Measurements from ENCODE around the gene TRAPPC2. TPM values are rescaled to one million over a fixed set of nuclear protein-coding genes. Genes with fewer than 3 reads are reported as not detected.

Gene TRAPPC2
- total RNA-seq, 1 donor from 2014 or later, result 17.9 TPM

DNA sequence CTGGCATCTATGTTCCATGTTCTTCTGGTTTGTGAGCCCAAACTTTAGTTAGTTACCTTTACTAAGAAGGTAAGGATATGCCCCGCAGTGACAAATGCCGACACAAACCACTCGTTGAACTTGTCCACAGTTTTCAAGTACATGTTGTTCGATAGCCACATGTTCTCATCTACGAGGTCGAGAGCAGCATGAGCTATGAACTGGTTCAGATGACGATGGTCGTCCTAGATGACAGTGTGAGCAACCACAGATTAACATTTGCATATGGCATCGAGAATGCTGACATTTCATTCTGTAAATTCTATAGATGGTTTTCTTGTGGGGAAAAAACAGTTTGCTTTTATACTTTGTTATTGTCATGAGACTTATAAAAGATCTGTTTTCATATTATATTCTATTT lies 18.0 kb downstream of the TRAPPC2 start:
- peaks cover 6% of the 10 kb centered on the region for H3K36me3 ChIP-seq (ENCODE audit: control insufficient read depth, insufficient read depth, low read length)
- peak; percentile 52 for FAIRE-seq

DNA sequence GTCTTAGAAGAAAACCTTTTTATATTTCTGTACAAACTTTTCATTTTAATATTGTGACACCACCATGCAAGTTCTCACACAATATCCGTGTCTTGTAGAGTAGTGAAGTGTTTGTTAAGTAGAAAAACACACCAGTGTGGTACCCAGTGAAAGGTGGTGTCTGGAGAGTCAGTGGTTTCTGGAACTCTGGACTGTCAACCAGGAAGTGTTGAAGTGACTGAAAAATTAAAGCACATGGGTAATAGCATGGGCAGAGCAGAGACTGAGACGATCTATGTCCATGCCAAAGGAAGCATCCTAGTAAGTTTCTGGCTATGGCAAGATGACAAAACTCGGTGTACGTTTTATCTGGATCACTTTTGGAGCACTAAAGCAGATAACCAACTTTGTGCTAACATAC lies 23.3 kb downstream of the TRAPPC2 start:
- H3K36me3 ChIP-seq (ENCODE audit: control insufficient read depth, insufficient read depth, low read length), result peaks cover 1% of the 10 kb centered on the region
- FAIRE-seq (no peak), DNase-seq (ENCODE audit: low read depth) (no peak)
- H3K4me3 ChIP-seq (ENCODE audit: low read depth, low read length), result no peak overlapping the region
- TF ChIP-seq, protein P1, sequence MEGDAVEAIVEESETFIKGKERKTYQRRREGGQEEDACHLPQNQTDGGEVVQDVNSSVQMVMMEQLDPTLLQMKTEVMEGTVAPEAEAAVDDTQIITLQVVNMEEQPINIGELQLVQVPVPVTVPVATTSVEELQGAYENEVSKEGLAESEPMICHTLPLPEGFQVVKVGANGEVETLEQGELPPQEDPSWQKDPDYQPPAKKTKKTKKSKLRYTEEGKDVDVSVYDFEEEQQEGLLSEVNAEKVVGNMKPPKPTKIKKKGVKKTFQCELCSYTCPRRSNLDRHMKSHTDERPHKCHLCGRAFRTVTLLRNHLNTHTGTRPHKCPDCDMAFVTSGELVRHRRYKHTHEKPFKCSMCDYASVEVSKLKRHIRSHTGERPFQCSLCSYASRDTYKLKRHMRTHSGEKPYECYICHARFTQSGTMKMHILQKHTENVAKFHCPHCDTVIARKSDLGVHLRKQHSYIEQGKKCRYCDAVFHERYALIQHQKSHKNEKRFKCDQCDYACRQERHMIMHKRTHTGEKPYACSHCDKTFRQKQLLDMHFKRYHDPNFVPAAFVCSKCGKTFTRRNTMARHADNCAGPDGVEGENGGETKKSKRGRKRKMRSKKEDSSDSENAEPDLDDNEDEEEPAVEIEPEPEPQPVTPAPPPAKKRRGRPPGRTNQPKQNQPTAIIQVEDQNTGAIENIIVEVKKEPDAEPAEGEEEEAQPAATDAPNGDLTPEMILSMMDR (IDR thresholded peaks at IDR 0.05; ENCODE audit: insufficient read depth, low read length, severe bottlenecking), result no peak
- no peaks in the 10 kb centered on the region for H3K27me3 ChIP-seq (ENCODE audit: control insufficient read depth, insufficient read depth, low read length)

More for the DNA sequence above, 18.0 kb downstream of the TRAPPC2 start:
- no peaks in the 10 kb centered on the region for H3K27me3 ChIP-seq (ENCODE audit: control insufficient read depth, insufficient read depth, low read length)
- DNase-seq (ENCODE audit: low read depth), result no peak
- H3K4me3 ChIP-seq (ENCODE audit: low read depth, low read length), result no peak overlapping the region
- TF ChIP-seq, protein P1 (IDR thresholded peaks at IDR 0.05; ENCODE audit: insufficient read depth, low read length, severe bottlenecking), result no peak

DNA sequence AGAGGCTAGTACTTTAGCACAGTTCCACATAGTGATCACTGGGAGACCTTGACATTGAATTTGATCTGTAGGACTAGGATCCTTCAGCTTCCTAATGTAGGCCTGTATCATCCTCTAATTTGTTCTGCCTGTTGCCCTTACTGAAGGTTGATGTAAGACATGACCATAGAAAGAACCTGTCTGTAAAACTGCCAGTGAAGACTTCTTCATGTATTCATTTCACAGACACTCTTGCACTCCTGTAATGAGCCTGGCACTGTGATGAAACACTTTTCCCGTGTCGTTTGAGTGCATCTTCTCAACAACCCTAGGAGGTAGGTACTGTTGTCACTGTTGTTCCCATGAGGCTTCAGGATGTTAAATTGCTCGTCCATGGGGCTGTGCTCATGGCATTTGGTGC lies 30.8 kb downstream of the TRAPPC2 start:
- TF ChIP-seq, protein P1 (IDR thresholded peaks at IDR 0.05; ENCODE audit: insufficient read depth, low read length, severe bottlenecking), result no peak
- FAIRE-seq, result no peak
- DNase-seq (ENCODE audit: low read depth), result no peak

DNA sequence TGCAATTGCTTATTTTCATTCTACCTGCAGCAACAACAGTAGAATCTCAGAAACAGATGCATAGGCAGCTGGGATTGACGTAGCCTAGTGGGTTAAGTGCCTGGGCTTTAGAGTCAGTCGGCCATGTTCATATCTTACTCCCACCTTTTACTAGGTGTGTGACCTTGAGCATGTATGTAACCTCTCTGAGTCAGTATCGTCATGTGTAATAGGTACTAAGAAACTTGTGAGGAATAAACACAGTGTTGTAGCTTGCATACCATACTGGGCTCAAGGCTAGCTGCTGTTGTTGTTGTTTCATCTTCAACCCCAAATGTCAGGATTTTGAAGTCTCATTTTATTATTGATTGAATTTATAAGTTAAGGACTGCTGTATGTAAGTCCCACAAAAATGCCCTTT lies 31.3 kb downstream of the TRAPPC2 start:
- H3K4me3 ChIP-seq (ENCODE audit: low read depth, low read length), result no peak overlapping the region
- TF ChIP-seq, protein P1 (IDR thresholded peaks at IDR 0.05; ENCODE audit: insufficient read depth, low read length, severe bottlenecking), result no peak
- H3K36me3 ChIP-seq (ENCODE audit: control insufficient read depth, insufficient read depth, low read length), result no peaks in the 10 kb centered on the region
- no peaks in the 10 kb centered on the region for H3K27me3 ChIP-seq (ENCODE audit: control insufficient read depth, insufficient read depth, low read length)
- no peak for FAIRE-seq
- DNase-seq (ENCODE audit: low read depth), result no peak

More for the DNA sequence above, 30.8 kb downstream of the TRAPPC2 start:
- Histone ChIP-seq H3K36me3 (ENCODE audit: control insufficient read depth, insufficient read depth, low read length) (no peaks in the 10 kb centered on the region), H3K4me3 (ENCODE audit: low read depth, low read length) (no peak overlapping the region), H3K27me3 (ENCODE audit: control insufficient read depth, insufficient read depth, low read length) (no peaks in the 10 kb centered on the region)

DNA sequence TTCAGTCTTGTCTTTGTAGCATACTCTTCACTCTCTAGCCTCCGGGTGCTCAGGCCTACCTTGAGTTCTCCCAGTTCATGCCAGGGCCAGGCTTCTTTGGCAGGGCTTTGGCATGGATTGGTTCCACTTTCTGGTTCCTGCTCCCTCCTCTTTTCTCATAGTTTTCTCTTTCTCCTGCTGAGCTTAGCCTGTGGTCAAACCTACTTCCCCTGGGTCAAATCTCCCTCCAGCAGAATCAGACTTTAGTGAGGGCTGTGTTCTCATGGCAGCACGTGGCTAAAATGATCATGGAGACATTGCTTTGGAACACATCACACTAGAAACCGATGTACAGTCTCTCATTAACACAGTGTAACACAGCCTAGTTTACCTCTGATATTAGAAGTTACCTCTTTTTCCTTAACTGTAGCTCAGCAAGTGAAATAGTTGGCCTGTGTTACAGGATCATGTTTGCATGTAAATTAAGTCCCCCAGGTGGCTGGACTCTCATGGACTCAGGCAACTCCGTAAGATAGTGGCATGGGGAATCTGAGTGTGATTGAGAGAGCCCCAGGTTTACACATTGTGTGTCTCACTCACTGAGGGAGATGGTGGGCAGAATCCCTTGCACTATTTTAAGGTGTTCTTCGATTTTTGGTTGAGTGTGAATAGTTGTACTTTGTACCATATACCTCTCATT lies 32.2 kb downstream of the TRAPPC2 start:
- FAIRE-seq, result no peak
- no peaks in the 10 kb centered on the region for H3K36me3 ChIP-seq (ENCODE audit: control insufficient read depth, insufficient read depth, low read length)

More for the DNA sequence above, 32.2 kb downstream of the TRAPPC2 start:
- TF ChIP-seq, protein P1 (IDR thresholded peaks at IDR 0.05; ENCODE audit: insufficient read depth, low read length, severe bottlenecking), result no peak
- Histone ChIP-seq H3K27me3 (ENCODE audit: control insufficient read depth, insufficient read depth, low read length) (no peaks in the 10 kb centered on the region), H3K4me3 (ENCODE audit: low read depth, low read length) (no peak overlapping the region)
- DNase-seq (ENCODE audit: low read depth), result no peak

Data from bronchial epithelial cell (primary cell).